GM19099 (cell line): ENCODE results near the gene MITF.

Experiments
- POLR2A ChIP-seq: IDR thresholded peaks from 3 replicates; pipeline ENCODE4 v1.6.1; 2011; ENCODE audit warnings: low read depth; ENCODE audit not compliant: insufficient read length; ENCODE audit errors: extremely low read depth

Gene MITF

GRCh38 chr3:69718866-69719586 lies 20.2 kb upstream of the MITF start:
- TF ChIP-seq POLR2A: no peak

- TF ChIP-seq POLR2A: no peak
Measured at GRCh38 chr3:69719587-69720122, 19.6 kb upstream of the MITF start.

GRCh38 chr3:69720824-69721223 lies 18.4 kb upstream of the MITF start:
- TF ChIP-seq POLR2A: no peak

- no peak for TF ChIP-seq POLR2A
Measured at GRCh38 chr3:69723389-69723788, 15.9 kb upstream of the MITF start.

- TF ChIP-seq POLR2A: no peak
Measured at GRCh38 chr3:69724722-69725435, 14.4 kb upstream of the MITF start.

GRCh38 chr3:69725994-69726571 lies 13.2 kb upstream of the MITF start:
- no peak for TF ChIP-seq POLR2A

- no peak for TF ChIP-seq POLR2A
Measured at GRCh38 chr3:69729147-69729919, 9.9 kb upstream of the MITF start.

GRCh38 chr3:69731080-69731479 lies 8.2 kb upstream of the MITF start:
- TF ChIP-seq POLR2A: no peak

- TF ChIP-seq POLR2A: no peak
Measured at GRCh38 chr3:69735893-69736292, 3.4 kb upstream of the MITF start.

- no peak for TF ChIP-seq POLR2A
Measured at GRCh38 chr3:69737392-69737791, 1.9 kb upstream of the MITF start.

GRCh38 chr3:69738315-69738714 lies 949 bp upstream of the MITF start:
- no peak for TF ChIP-seq POLR2A

- TF ChIP-seq POLR2A: no peak
Measured at GRCh38 chr3:69738859-69739203, 433 bp upstream of the MITF start.

GRCh38 chr3:69740103-69741021 lies 1.1 kb downstream of the MITF start:
- no peak for TF ChIP-seq POLR2A
